ENCODE data around the gene CCDC78.
"Not testable (repeated sequence)": the region's sequence is repeated elsewhere in the genome, so short reads cannot be mapped to it uniquely, and the experiment has no call there.

The CCDC78 gene

GRCh38 chr16:746637-747036, 20.4 kb upstream of the CCDC78 start:
- no peak overlapping the region for H3K27ac ChIP-seq (ENCODE audit: low read depth, low read length)
- H3K4me3 ChIP-seq (ENCODE audit: insufficient read depth, low read length, poor library complexity, severe bottlenecking): no peak overlapping the region
- H3K27me3 ChIP-seq (ENCODE audit: low read length): no peaks in the 10 kb centered on the region
- H3K9me3 ChIP-seq (ENCODE audit: insufficient read depth, low read length): no peaks in the 10 kb centered on the region
- no peaks in the 10 kb centered on the region for H3K36me3 ChIP-seq (ENCODE audit: low read length)
- H3K79me2 ChIP-seq (ENCODE audit: insufficient read depth, low read length): no peaks in the 10 kb centered on the region
- H3K4me2 ChIP-seq (ENCODE audit: low read depth, low read length, poor library complexity, severe bottlenecking): no peak overlapping the region
- H2AFZ ChIP-seq (ENCODE audit: low read depth, low read length, severe bottlenecking): no peak overlapping the region
- TF ChIP-seq EZH2phosphoT487 (conservative IDR thresholded peaks at IDR 0.05; ENCODE audit: low read length): no peak
- no peak for TF ChIP-seq CTCF (IDR thresholded peaks at IDR 0.05; ENCODE audit: insufficient read depth, low read length, poor library complexity, severe bottlenecking)
- H3K9me2 ChIP-seq (replicated peaks; ENCODE audit: insufficient read depth, low read length): no peaks in the 10 kb centered on the region
- H3F3A ChIP-seq (ENCODE audit: insufficient read depth): no peaks in the 10 kb centered on the region
- H3K9ac ChIP-seq (ENCODE audit: low read length): no peak overlapping the region
- no peaks in the 10 kb centered on the region for H4K20me1 ChIP-seq (ENCODE audit: low read depth, low read length)

- no peaks in the 10 kb centered on the region for H4K20me1 ChIP-seq (ENCODE audit: low read depth, low read length)
- no peak overlapping the region for H3K4me2 ChIP-seq (ENCODE audit: low read depth, low read length, poor library complexity, severe bottlenecking)
- H3K27ac ChIP-seq (ENCODE audit: low read depth, low read length): no peak overlapping the region
- no peaks in the 10 kb centered on the region for H3K27me3 ChIP-seq (ENCODE audit: low read length)
- TF ChIP-seq CTCF (IDR thresholded peaks at IDR 0.05; ENCODE audit: insufficient read depth, low read length, poor library complexity, severe bottlenecking) (peak; percentile 19), EZH2phosphoT487 (conservative IDR thresholded peaks at IDR 0.05; ENCODE audit: low read length) (no peak)
- H3F3A ChIP-seq (ENCODE audit: insufficient read depth): no peaks in the 10 kb centered on the region
- H2AFZ ChIP-seq (ENCODE audit: low read depth, low read length, severe bottlenecking): no peak overlapping the region
- H3K9ac ChIP-seq (ENCODE audit: low read length): no peak overlapping the region
- H3K9me3 ChIP-seq (ENCODE audit: insufficient read depth, low read length): no peaks in the 10 kb centered on the region
- no peaks in the 10 kb centered on the region for H3K79me2 ChIP-seq (ENCODE audit: insufficient read depth, low read length)
- no peaks in the 10 kb centered on the region for H3K36me3 ChIP-seq (ENCODE audit: low read length)
- no peak overlapping the region for H3K4me3 ChIP-seq (ENCODE audit: insufficient read depth, low read length, poor library complexity, severe bottlenecking)
- H3K9me2 ChIP-seq (replicated peaks; ENCODE audit: insufficient read depth, low read length): no peaks in the 10 kb centered on the region
Observed at GRCh38 chr16:745739-746138, 19.5 kb upstream of the CCDC78 start.

GRCh38 chr16:743794-744500, 17.7 kb upstream of the CCDC78 start:
- H2AFZ ChIP-seq (ENCODE audit: low read depth, low read length, severe bottlenecking): no peak overlapping the region
- peaks cover 9% of the 10 kb centered on the region; the same call in 1 of the 2 replicates for H3K79me2 ChIP-seq (ENCODE audit: insufficient read depth, low read length)
- H3K27me3 ChIP-seq (ENCODE audit: low read length): no peaks in the 10 kb centered on the region
- no peak overlapping the region for H3K9ac ChIP-seq (ENCODE audit: low read length)
- no peaks in the 10 kb centered on the region for H4K20me1 ChIP-seq (ENCODE audit: low read depth, low read length)
- no peak for TF ChIP-seq EZH2phosphoT487 (conservative IDR thresholded peaks at IDR 0.05; ENCODE audit: low read length)
- 0 out of 2 replicates have a peak, but pooled peaks cover 4% of the 10 kb centered on the region for H3F3A ChIP-seq (ENCODE audit: insufficient read depth)
- H3K9me3 ChIP-seq (ENCODE audit: insufficient read depth, low read length): no peaks in the 10 kb centered on the region
- no peak overlapping the region for H3K4me3 ChIP-seq (ENCODE audit: insufficient read depth, low read length, poor library complexity, severe bottlenecking)
- no peak overlapping the region for H3K27ac ChIP-seq (ENCODE audit: low read depth, low read length)
- H3K9me2 ChIP-seq (replicated peaks; ENCODE audit: insufficient read depth, low read length): no peaks in the 10 kb centered on the region
- no peaks in the 10 kb centered on the region for H3K36me3 ChIP-seq (ENCODE audit: low read length)
- H3K4me2 ChIP-seq (ENCODE audit: low read depth, low read length, poor library complexity, severe bottlenecking): no peak overlapping the region

GRCh38 chr16:742894-743293, 16.7 kb upstream of the CCDC78 start:
- not testable (repeated sequence) for H3K9me2 ChIP-seq (replicated peaks; ENCODE audit: insufficient read depth, low read length); H3K27me3 ChIP-seq (ENCODE audit: low read length); H3K4me3 ChIP-seq (ENCODE audit: insufficient read depth, low read length, poor library complexity, severe bottlenecking); H3K36me3 ChIP-seq (ENCODE audit: low read length); H3K27ac ChIP-seq (ENCODE audit: low read depth, low read length); H3K9ac ChIP-seq (ENCODE audit: low read length); H3K79me2 ChIP-seq (ENCODE audit: insufficient read depth, low read length); H3K4me2 ChIP-seq (ENCODE audit: low read depth, low read length, poor library complexity, severe bottlenecking); H4K20me1 ChIP-seq (ENCODE audit: low read depth, low read length); H2AFZ ChIP-seq (ENCODE audit: low read depth, low read length, severe bottlenecking); H3K9me3 ChIP-seq (ENCODE audit: insufficient read depth, low read length)
- 0 out of 2 replicates have a peak, but pooled peaks cover 10% of the 10 kb centered on the region for H3F3A ChIP-seq (ENCODE audit: insufficient read depth)
